Suprapubic skin (tissue), 3 donors: ENCODE results near the gene CROCC2.
"Not testable (repeated sequence)": the region's sequence is repeated elsewhere in the genome, so short reads cannot be mapped to it uniquely, and the experiment has no call there.

Source experiments
- CTCF ChIP-seq, 2 donors: fragments of 200-600 bp in 1 of 2; fragments of 450-650 bp in 1 of 2; sonication (generic) in 1 of 2; IDR thresholded peaks; one replicate each; pipeline ENCODE4 v1.5.1; 2016 to 2019; ENCODE audit warnings: antibody characterized with exemption in 2 of 2, mild to moderate bottlenecking in 1 of 2, moderate library complexity in 1 of 2
- EP300 ChIP-seq: sonication (generic); formaldehyde crosslinking; IDR thresholded peaks from one replicate; pipeline ENCODE4 v1.6.1; 2017; ENCODE audit warnings: antibody characterized with exemption
- POLR2A ChIP-seq, 2 donors: fragments of 450-650 bp; IDR thresholded peaks; one replicate each; pipeline ENCODE4 v1.6.1; 2017; ENCODE audit warnings: antibody characterized with exemption in 2 of 2, mild to moderate bottlenecking in 2 of 2, moderate library complexity in 2 of 2

GRCh38 chr2:240975903-240976302 is 69.8 kb downstream of the CROCC2 start:
- TF ChIP-seq POLR2A (IDR thresholded peaks at IDR 0.05); CTCF (IDR thresholded peaks at IDR 0.05); EP300: not testable (repeated sequence)
